Ecto neural progenitor cell (in vitro differentiated cells): Measurements from ENCODE around the gene ASPHD2.
"Not testable (repeated sequence)": the region's sequence is repeated elsewhere in the genome, so short reads cannot be mapped to it uniquely, and the experiment has no call there.

Source experiments
- DNase-seq: peaks from one replicate; pipeline ENCODE4 v3.0.0-alpha.2; 2018; ENCODE audit warnings: low spot score

Gene ASPHD2

GRCh38 chr22:26416670-26417276 is 12.3 kb upstream of the ASPHD2 start:
- DNase-seq: no peak

GRCh38 chr22:26417406-26417805 is 11.7 kb upstream of the ASPHD2 start:
- no peak for DNase-seq

- no peak for DNase-seq
Measured at GRCh38 chr22:26418620-26419019, 10.4 kb upstream of the ASPHD2 start.

GRCh38 chr22:26426924-26427323 is 2.1 kb upstream of the ASPHD2 start:
- DNase-seq: no peak

GRCh38 chr22:26429458-26430286 is 612 bp downstream of the ASPHD2 start:
- DNase-seq: peak; percentile 56

- no peak for DNase-seq
Measured at GRCh38 chr22:26430600-26430999, 1.5 kb downstream of the ASPHD2 start.

GRCh38 chr22:26431261-26431995 is 2.4 kb downstream of the ASPHD2 start:
- no peak for DNase-seq

GRCh38 chr22:26432619-26433311 is 3.7 kb downstream of the ASPHD2 start:
- DNase-seq: no peak

GRCh38 chr22:26433805-26434204 is 4.7 kb downstream of the ASPHD2 start:
- DNase-seq: no peak

- no peak for DNase-seq
Measured at GRCh38 chr22:26435327-26436093, 6.5 kb downstream of the ASPHD2 start.

- no peak for DNase-seq
Measured at GRCh38 chr22:26436903-26437515, 7.9 kb downstream of the ASPHD2 start.

GRCh38 chr22:26437694-26438392 is 8.8 kb downstream of the ASPHD2 start:
- DNase-seq: no peak

- not testable (repeated sequence) for DNase-seq
Measured at GRCh38 chr22:26438776-26439175, 9.7 kb downstream of the ASPHD2 start.

GRCh38 chr22:26439559-26439958 is 10.5 kb downstream of the ASPHD2 start:
- DNase-seq: no peak

GRCh38 chr22:26442086-26442756 is 13.2 kb downstream of the ASPHD2 start:
- DNase-seq: no peak

GRCh38 chr22:26443901-26444690 is 15.0 kb downstream of the ASPHD2 start:
- DNase-seq: no peak

- no peak for DNase-seq
Measured at GRCh38 chr22:26444777-26445176, 15.7 kb downstream of the ASPHD2 start.

GRCh38 chr22:26445577-26446275 is 16.7 kb downstream of the ASPHD2 start:
- no peak for DNase-seq
